Kidney capillary endothelial cell (primary cell): Measurements from ENCODE around the gene NRCAM.

Source experiments
- DNase-seq: peaks from one replicate; pipeline ENCODE4 v3.0.0-alpha.2; 2018; ENCODE audit warnings: low spot score

NRCAM gene

GRCh38 chr7:108202743-108203142, 253.5 kb downstream of the NRCAM start:
- no peak for DNase-seq

GRCh38 chr7:108201766-108202165, 254.5 kb downstream of the NRCAM start:
- DNase-seq, result no peak

GRCh38 chr7:108200326-108200725, 255.9 kb downstream of the NRCAM start:
- no peak for DNase-seq

- DNase-seq, result no peak
These were observed 258.7 kb downstream of the NRCAM start for GRCh38 chr7:108197371-108198091.

- no peak for DNase-seq
These were observed 260.2 kb downstream of the NRCAM start for GRCh38 chr7:108196004-108196403.

GRCh38 chr7:108193594-108194498, 262.4 kb downstream of the NRCAM start:
- DNase-seq, result no peak

- no peak for DNase-seq
These were observed 265.3 kb downstream of the NRCAM start for GRCh38 chr7:108190891-108191290.

- DNase-seq, result no peak
These were observed 266.4 kb downstream of the NRCAM start for GRCh38 chr7:108189733-108190388.

- no peak for DNase-seq
These were observed 267.5 kb downstream of the NRCAM start for GRCh38 chr7:108188724-108189123.

GRCh38 chr7:108181073-108181985, 274.9 kb downstream of the NRCAM start:
- peak; percentile 68 for DNase-seq

GRCh38 chr7:108178398-108178797, 277.8 kb downstream of the NRCAM start:
- DNase-seq, result no peak

- DNase-seq, result no peak
These were observed 285.1 kb downstream of the NRCAM start for GRCh38 chr7:108171164-108171563.

- DNase-seq, result no peak
These were observed 286.0 kb downstream of the NRCAM start for GRCh38 chr7:108170251-108170650.

GRCh38 chr7:108167460-108167859, 288.8 kb downstream of the NRCAM start:
- DNase-seq, result no peak

- no peak for DNase-seq
These were observed 289.5 kb downstream of the NRCAM start for GRCh38 chr7:108166687-108167086.

- DNase-seq, result no peak
These were observed 290.5 kb downstream of the NRCAM start for GRCh38 chr7:108165723-108166122.

GRCh38 chr7:108164946-108165345, 291.3 kb downstream of the NRCAM start:
- DNase-seq, result no peak

- no peak for DNase-seq
These were observed 291.9 kb downstream of the NRCAM start for GRCh38 chr7:108164342-108164741.

GRCh38 chr7:108158776-108159175, 297.5 kb downstream of the NRCAM start:
- DNase-seq, result no peak

GRCh38 chr7:108157606-108158335, 298.5 kb downstream of the NRCAM start:
- DNase-seq, result no peak
